SIG-M5 treated with dmso at 0.1 percent for 504 hours (cell line): Measurements from ENCODE around the gene CDK19.
"Not testable (repeated sequence)": the region's sequence is repeated elsewhere in the genome, so short reads cannot be mapped to it uniquely, and the experiment has no call there.

ENCODE experiments used
- DNase-seq: peaks from one replicate; lab custom pipeline; 2025; ENCODE audit not compliant: unreplicated experiment; lab: John Stamatoyannopoulos, UW

CDK19 gene

GRCh38 chr6:110815411-110816409 lies at the start of gene CDK19:
Gene CDK19 (minus strand): TSS chr6:110815469. CDS start chr6:110815136, 333 bp downstream.
- DNase-seq = peak; percentile 99

GRCh38 chr6:110864824-110865223 lies 49.6 kb upstream of the CDK19 start:
- no peak for DNase-seq

- peak; percentile 72 for DNase-seq
Measured at GRCh38 chr6:110859335-110859792, 44.1 kb upstream of the CDK19 start.

GRCh38 chr6:110858562-110859214 lies 43.4 kb upstream of the CDK19 start:
- no peak for DNase-seq

- DNase-seq = no peak
Measured at GRCh38 chr6:110858016-110858415, 42.7 kb upstream of the CDK19 start.

GRCh38 chr6:110856296-110856695 lies 41.0 kb upstream of the CDK19 start:
- DNase-seq = no peak

- no peak for DNase-seq
Measured at GRCh38 chr6:110853754-110854477, 38.6 kb upstream of the CDK19 start.

- DNase-seq = no peak
Measured at GRCh38 chr6:110852773-110853172, 37.5 kb upstream of the CDK19 start.

GRCh38 chr6:110849781-110850180 lies 34.5 kb upstream of the CDK19 start:
- no peak for DNase-seq

GRCh38 chr6:110841266-110841665 lies 26.0 kb upstream of the CDK19 start:
- no peak for DNase-seq

GRCh38 chr6:110835751-110836150 lies 20.5 kb upstream of the CDK19 start:
- DNase-seq = not testable (repeated sequence)

- DNase-seq = no peak
Measured at GRCh38 chr6:110833831-110834230, 18.6 kb upstream of the CDK19 start.

GRCh38 chr6:110831405-110831804 lies 16.1 kb upstream of the CDK19 start:
- DNase-seq = no peak

GRCh38 chr6:110828396-110828795 lies 13.1 kb upstream of the CDK19 start:
- no peak for DNase-seq

GRCh38 chr6:110826236-110827129 lies 11.2 kb upstream of the CDK19 start:
- peak; percentile 55 for DNase-seq

GRCh38 chr6:110823146-110823545 lies 7.9 kb upstream of the CDK19 start:
- no peak for DNase-seq

- DNase-seq = no peak
Measured at GRCh38 chr6:110822249-110822648, 7.0 kb upstream of the CDK19 start.

GRCh38 chr6:110816677-110817076 lies 1.4 kb upstream of the CDK19 start:
- no peak for DNase-seq

- no peak for DNase-seq
Measured at GRCh38 chr6:110815015-110815410, 256 bp downstream of the CDK19 start.
